CD14-positive monocyte (primary cell): ENCODE measurements around the gene ART4. TPM values are rescaled to one million over a fixed set of nuclear protein-coding genes. Genes with fewer than 3 reads are reported as not detected.
A peak's percentile ranks its signal among the peaks of the same experiment; 100 is the strongest.

Source experiments
- DNase-seq, 3 donors: peaks; one replicate each; pipeline ENCODE4 v3.0.0-alpha.2; 2011 to 2022
- H2AFZ ChIP-seq: 2 replicates; pipeline ENCODE4 v1.6.0; 2012; ENCODE audit warnings: mild to moderate bottlenecking, low read depth, low read length, inconsistent platforms; ENCODE audit not compliant: insufficient read depth, poor library complexity, severe bottlenecking
- H3K27ac ChIP-seq, 2 donors: 1 replicate in 1 of 2; 2 replicates in 1 of 2; pipeline ENCODE4 v1.5.1; 2012 to 2013; ENCODE audit warnings: low read length in 2 of 2, control low read depth in 1 of 2, inconsistent platforms in 1 of 2, low read depth in 1 of 2, mild to moderate bottlenecking in 1 of 2
- H3K27me3 ChIP-seq, 2 donors: one replicate each; pipeline versions ENCODE4 v1.6.0 to v1.6.1; 2011 to 2013; ENCODE audit warnings: low read length in 2 of 2; ENCODE audit not compliant: control insufficient read depth in 2 of 2, insufficient read depth in 2 of 2
- H3K36me3 ChIP-seq, 2 donors: replicated peaks in 1 of 2; 1 replicate in 1 of 2; 2 replicates in 1 of 2; pipeline versions ENCODE4 v1.5.1 to v1.6.1; 2012 to 2013; ENCODE audit warnings: low read length in 2 of 2, control low read depth in 1 of 2, inconsistent platforms in 1 of 2, mild to moderate bottlenecking in 1 of 2; ENCODE audit not compliant: insufficient read depth in 2 of 2, control insufficient read depth in 1 of 2
- H3K4me1 ChIP-seq, 2 donors: 1 replicate in 1 of 2; 2 replicates in 1 of 2; pipeline versions ENCODE4 v1.5.1 to v1.6.1; 2012 to 2013; ENCODE audit warnings: low read length in 2 of 2, control low read depth in 1 of 2, inconsistent platforms in 1 of 2, mild to moderate bottlenecking in 1 of 2, moderate library complexity in 1 of 2; ENCODE audit not compliant: insufficient read depth in 2 of 2, control insufficient read depth in 1 of 2
- H3K4me2 ChIP-seq: replicated peaks from 2 replicates; pipeline ENCODE3; 2012; ENCODE audit warnings: low read length, moderate library complexity, mild to moderate bottlenecking; ENCODE audit not compliant: poor library complexity, severe bottlenecking; ENCODE audit errors: extremely low read depth
- H3K4me3 ChIP-seq, 3 experiments: fragments of 200-600 bp in 1 of 3; sonication (generic) in 1 of 3; replicated peaks in 1 of 3; 1 replicate in 2 of 3; 2 replicates in 1 of 3; pipeline ENCODE4 v1.5.1; 2011 to 2013; ENCODE audit warnings: low read length in 3 of 3, mild to moderate bottlenecking in 3 of 3, control low read depth in 2 of 3, low read depth in 2 of 3, inconsistent platforms in 1 of 3, moderate library complexity in 1 of 3
- H3K79me2 ChIP-seq: 2 replicates; pipeline ENCODE4 v1.6.0; 2012; ENCODE audit warnings: mild to moderate bottlenecking, control low read depth, inconsistent platforms, low read length, moderate library complexity; ENCODE audit not compliant: insufficient read depth
- H3K9ac ChIP-seq: 2 replicates; pipeline ENCODE4 v1.6.0; 2017; ENCODE audit warnings: low read length, mild to moderate bottlenecking; ENCODE audit not compliant: insufficient read depth, poor library complexity, severe bottlenecking
- H3K9me3 ChIP-seq, 2 donors: replicated peaks in 1 of 2; 1 replicate in 1 of 2; 2 replicates in 1 of 2; pipeline versions ENCODE4 v1.5.1 to v1.6.1; 2012 to 2013; ENCODE audit warnings: low read length in 2 of 2, control low read depth in 1 of 2; ENCODE audit not compliant: control insufficient read depth in 1 of 2, insufficient read depth in 1 of 2
- H4K20me1 ChIP-seq: 2 replicates; pipeline ENCODE4 v1.6.0; 2012; ENCODE audit warnings: mild to moderate bottlenecking, low read length, control low read depth, moderate library complexity; ENCODE audit not compliant: insufficient read depth
- H3K27ac Mint-ChIP-seq, 7 donors: one replicate each; pipeline ENCODE4 v1.8.0; 2020; ENCODE audit warnings: mild to moderate bottlenecking in 7 of 7, mixed read lengths in 7 of 7, moderate library complexity in 6 of 7, inconsistent platforms in 2 of 7
- H3K27me3 Mint-ChIP-seq, 3 donors: one replicate each; pipeline ENCODE4 v1.8.0; 2021 to 2022; ENCODE audit warnings: low read depth in 3 of 3, mild to moderate bottlenecking in 3 of 3, mixed read lengths in 3 of 3, moderate library complexity in 3 of 3, inconsistent platforms in 1 of 3
- H3K36me3 Mint-ChIP-seq, 2 donors: one replicate each; pipeline ENCODE4 v1.8.0; 2020; ENCODE audit warnings: mixed read lengths in 2 of 2, inconsistent platforms in 1 of 2, mild to moderate bottlenecking in 1 of 2
- H3K4me1 Mint-ChIP-seq: one replicate; pipeline ENCODE4 v1.8.0; 2020; ENCODE audit warnings: mild to moderate bottlenecking, mixed read lengths
- H3K4me3 Mint-ChIP-seq, 2 donors: one replicate each; pipeline ENCODE4 v1.8.0; 2020; ENCODE audit warnings: mild to moderate bottlenecking in 2 of 2, mixed read lengths in 2 of 2, moderate library complexity in 1 of 2
- H3K9me3 Mint-ChIP-seq, 7 donors: one replicate each; pipeline ENCODE4 v1.8.0; 2020 to 2022; ENCODE audit warnings: mixed read lengths in 7 of 7, mild to moderate bottlenecking in 6 of 7, moderate library complexity in 6 of 7, inconsistent platforms in 2 of 7
- CTCF ChIP-seq: fragments of 200-600 bp; IDR thresholded peaks from one replicate; pipeline ENCODE4 v1.8.0; 2022; ENCODE audit warnings: antibody characterized with exemption, mild to moderate bottlenecking
- WGBS: methylation state at CpG from one replicate; pipeline ENCODE4 v1.1.5; 2013; ENCODE audit warnings: missing lambda C conversion rate; ENCODE audit not compliant: insufficient coverage; 5-methylcytosine and 5-hydroxymethylcytosine counted together
- intact Hi-C, 2 donors: fragments of 100-400 bp; cut with micrococcal nuclease; formaldehyde crosslinking; loops; one replicate each; pipeline versions ENCODE4 v1.15.0 to v1.15.1; 2023
- polyA plus RNA-seq, 3 donors: library from polyadenylated mRNA; depleted of rRNA in 1 of 3; unstranded in 2 of 3; stranded (reverse) in 1 of 3; fragments of 300-500 nt in 2 of 3; fragments of >200 nt in 1 of 3; fragmentation: Illumina TruSeq in 2 of 3; gene quantifications; 1 replicate in 2 of 3; 2 replicates in 1 of 3; pipeline ENCODE4 v1.2.3, GENCODE V29; 2012 to 2021

Gene ART4
- polyA plus RNA-seq, 3 donors, result not detected

GRCh38 chr12:14803830-14804160 lies 39.5 kb downstream of the ART4 start:
- Histone ChIP-seq H3K9me3 (no peaks in the 10 kb centered on the region), H3K36me3 (peaks cover 12 to 17% of the 10 kb centered on the region in 2 donors), H3K27me3 (no peaks in the 10 kb centered on the region), H4K20me1 (no peaks in the 10 kb centered on the region), H2AFZ (peak overlapping the region; percentile 82), H3K4me1 (peaks cover 24 to 34% of the 10 kb centered on the region in 2 donors), H3K4me2 (peak overlapping the region; percentile 85), H3K79me2 (peaks cover 43% of the 10 kb centered on the region), H3K9ac (peak overlapping the region; percentile 96), H3K4me3 (peak overlapping the region; percentile 78 to 92 (median 90)), H3K27ac (peak overlapping the region; percentile 92 to 99)
- Mint-ChIP-seq H3K27ac (no peak overlapping the region), H3K4me3 (no peak overlapping the region), H3K36me3 (peaks cover 17 to 18% of the 10 kb centered on the region in 2 donors), H3K4me1 (peaks cover 23% of the 10 kb centered on the region), H3K27me3 (peaks cover 0 to 2% (median 0%) of the 10 kb centered on the region in 3 donors), H3K9me3 (no peaks in the 10 kb centered on the region)
- WGBS, result 0% methylated on average over 6 of the region's 12 CpGs
- intact Hi-C loops, result no loop called here
- TF ChIP-seq CTCF, result no peak
- no peak for DNase-seq

- Histone ChIP-seq H4K20me1 (no peaks in the 10 kb centered on the region), H3K36me3 (peaks cover 18 to 23% of the 10 kb centered on the region in 2 donors), H3K9ac (peak within 1 kb of the TSS; percentile 96), H3K27ac (peak within 1 kb of the TSS; percentile 92 to 99), H3K4me1 (peaks cover 24 to 34% of the 10 kb centered on the region in 2 donors), H3K27me3 (no peaks in the 10 kb centered on the region), H3K79me2 (peaks cover 46% of the 10 kb centered on the region), H3K4me3 (peak within 1 kb of the TSS; percentile 78 to 92 (median 90)), H3K9me3 (no peaks in the 10 kb centered on the region), H3K4me2 (peak within 1 kb of the TSS; percentile 85), H2AFZ (peak within 1 kb of the TSS; percentile 82)
- Mint-ChIP-seq H3K27me3 (peaks cover 0 to 2% (median 0%) of the 10 kb centered on the region in 3 donors), H3K27ac (no peak within 1 kb of the TSS), H3K9me3 (no peaks in the 10 kb centered on the region), H3K4me1 (peaks cover 23% of the 10 kb centered on the region), H3K4me3 (no peak within 1 kb of the TSS), H3K36me3 (peaks cover 22 to 24% of the 10 kb centered on the region in 2 donors)
- peak; percentile 95 to 99 (median 96) for DNase-seq
- intact Hi-C loops, result no loop called here
- TF ChIP-seq CTCF, result no peak
- WGBS, result under 1% methylated on average over 43 of the region's 50 CpGs
Measured at GRCh38 chr12:14803011-14803829, 40.1 kb downstream of the ART4 start, which contains the start of the genes C12orf60 and WBP11. Gene C12orf60, plus strand, starts transcription at chr12:14803670. Its CDS starts 19,266 bp downstream, at chr12:14822936. Gene WBP11, minus strand, starts transcription at chr12:14803478. Its CDS starts 2,095 bp downstream, at chr12:14801383.
